HEK293 (cell line): ENCODE measurements around the gene OSTC.

ENCODE experiments used
- CTCF ChIA-PET: fragments of 350-600 bp; formaldehyde crosslinking; extraction: SDS; loops from one replicate; lab custom pipeline; 2021; ENCODE audit warnings: antibody characterized with exemption; lab: Yijun Ruan, JAX
- POLR2A ChIA-PET: fragments of 300-600 bp; formaldehyde crosslinking; extraction: SDS; loops from one replicate; lab custom pipeline; 2020; ENCODE audit warnings: antibody characterized with exemption, inconsistent platforms; lab: Yijun Ruan, JAX
- H3K27ac ChIP-seq: fragments of 200-500 bp; sonication (Bioruptor generic); 2 replicates; pipeline ENCODE4 v1.5.1; 2014; ENCODE audit warnings: low read depth, low read length, control low read depth, inconsistent platforms; ENCODE audit errors: extremely low read depth
- H3K36me3 ChIP-seq, 2 experiments: fragments of 200-500 bp in 1 of 2; sonication (Bioruptor generic) in 1 of 2; 1 replicate in 1 of 2; 2 replicates in 1 of 2; pipeline ENCODE4 v1.5.1; 2014 to 2017; ENCODE audit warnings: inconsistent platforms in 2 of 2, low read length in 2 of 2; ENCODE audit not compliant: control insufficient read depth in 2 of 2, insufficient read depth in 1 of 2
- H3K4me1 ChIP-seq: fragments of 200-500 bp; sonication (Bioruptor generic); 2 replicates; pipeline ENCODE4 v1.5.1; 2014; ENCODE audit warnings: mild to moderate bottlenecking, low read length, inconsistent platforms; ENCODE audit not compliant: control insufficient read depth, insufficient read depth
- H3K4me3 ChIP-seq: 2 replicates; pipeline ENCODE4 v1.5.1; 2011; ENCODE audit warnings: low read depth, mild to moderate bottlenecking, control low read depth, low read length, moderate library complexity
- H3K9me3 ChIP-seq: fragments of 200-500 bp; sonication (Bioruptor generic); 2 replicates; pipeline ENCODE4 v1.5.1; 2014; ENCODE audit warnings: low read depth, low read length, inconsistent platforms; ENCODE audit not compliant: control insufficient read depth, insufficient read depth
- FEZF1 ChIP-seq: fragments of 450-650 bp; formaldehyde crosslinking; IDR thresholded peaks from 2 replicates; pipeline ENCODE4 v1.5.1; 2016; ENCODE audit warnings: missing biosample characterization, missing genetic modification characterization
- HOXA7 ChIP-seq: sonication (generic); formaldehyde crosslinking; IDR thresholded peaks from 2 replicates; pipeline ENCODE4 v1.8.1; 2022; ENCODE audit warnings: missing genetic modification reagents, borderline replicate concordance
- HOXD13 ChIP-seq: sonication (generic); formaldehyde crosslinking; IDR thresholded peaks from 2 replicates; pipeline ENCODE4 v1.8.0; 2022; ENCODE audit warnings: missing genetic modification reagents, borderline replicate concordance
- KLF10 ChIP-seq: fragments of 450-650 bp; IDR thresholded peaks from 2 replicates; pipeline ENCODE4 v1.5.1; 2018; ENCODE audit warnings: missing biosample characterization, mild to moderate bottlenecking, missing genetic modification characterization
- OVOL3 ChIP-seq: fragments of 450-650 bp; formaldehyde crosslinking; IDR thresholded peaks from 2 replicates; pipeline ENCODE4 v1.5.1; 2016; ENCODE audit warnings: missing biosample characterization, missing genetic modification characterization
- SP7 ChIP-seq: fragments of 450-650 bp; formaldehyde crosslinking; IDR thresholded peaks from 2 replicates; pipeline ENCODE4 v1.5.1; 2016; ENCODE audit warnings: missing biosample characterization, missing genetic modification characterization
- TCF7L2 ChIP-seq: IDR thresholded peaks from 2 replicates; pipeline ENCODE4 v1.6.1; 2011; ENCODE audit warnings: low read depth, mild to moderate bottlenecking, inconsistent platforms, low read length, moderate library complexity, borderline replicate concordance
- ZBTB20 ChIP-seq: fragments of 450-650 bp; formaldehyde crosslinking; IDR thresholded peaks from 2 replicates; pipeline ENCODE4 v1.5.1; 2016; ENCODE audit warnings: missing biosample characterization, missing genetic modification characterization
- ZEB2 ChIP-seq: fragments of 450-650 bp; formaldehyde crosslinking; IDR thresholded peaks from 2 replicates; pipeline ENCODE4 v1.5.1; 2016; ENCODE audit warnings: missing biosample characterization, missing genetic modification characterization
- ZFP37 ChIP-seq: fragments of 450-650 bp; formaldehyde crosslinking; IDR thresholded peaks from 2 replicates; pipeline ENCODE4 v1.5.1; 2016; ENCODE audit warnings: missing biosample characterization, missing genetic modification characterization
- ZNF114 ChIP-seq: fragments of 450-650 bp; formaldehyde crosslinking; IDR thresholded peaks from 2 replicates; pipeline ENCODE4 v1.5.0; 2017; ENCODE audit warnings: missing biosample characterization, missing genetic modification characterization
- ZNF24 ChIP-seq: fragments of 450-650 bp; formaldehyde crosslinking; IDR thresholded peaks from 2 replicates; pipeline ENCODE4 v1.5.1; 2016; ENCODE audit warnings: missing biosample characterization, missing genetic modification characterization
- ZNF324 ChIP-seq: fragments of 450-650 bp; formaldehyde crosslinking; IDR thresholded peaks from 2 replicates; pipeline ENCODE4 v1.5.1; 2016; ENCODE audit warnings: missing biosample characterization, missing genetic modification characterization
- ZNF366 ChIP-seq: fragments of 450-650 bp; formaldehyde crosslinking; conservative IDR thresholded peaks from 2 replicates; pipeline ENCODE4 v1.5.1; 2016; ENCODE audit warnings: missing biosample characterization, missing genetic modification characterization
- ZNF530 ChIP-seq: fragments of 450-650 bp; formaldehyde crosslinking; IDR thresholded peaks from 2 replicates; pipeline ENCODE4 v1.5.1; 2016; ENCODE audit warnings: low read depth, missing biosample characterization, missing genetic modification characterization
- ZNF561 ChIP-seq: fragments of 450-650 bp; IDR thresholded peaks from 2 replicates; pipeline ENCODE4 v1.5.1; 2018; ENCODE audit warnings: missing biosample characterization, missing genetic modification characterization, borderline replicate concordance
- ZNF792 ChIP-seq: fragments of 450-650 bp; formaldehyde crosslinking; IDR thresholded peaks from 2 replicates; pipeline ENCODE4 v1.5.1; 2016; ENCODE audit warnings: missing biosample characterization, missing genetic modification characterization
- TF ChIP-seq, protein P1 (sequence below): fragments of 450-650 bp; formaldehyde crosslinking; IDR thresholded peaks from 2 replicates; pipeline ENCODE4 v1.5.1; 2017; ENCODE audit warnings: missing biosample characterization, missing genetic modification characterization
- TF ChIP-seq, protein P2 (sequence below): fragments of 450-650 bp; formaldehyde crosslinking; IDR thresholded peaks from 2 replicates; pipeline ENCODE4 v1.5.1; 2016; ENCODE audit warnings: missing biosample characterization, missing genetic modification characterization, low read depth

Gene OSTC

DNA sequence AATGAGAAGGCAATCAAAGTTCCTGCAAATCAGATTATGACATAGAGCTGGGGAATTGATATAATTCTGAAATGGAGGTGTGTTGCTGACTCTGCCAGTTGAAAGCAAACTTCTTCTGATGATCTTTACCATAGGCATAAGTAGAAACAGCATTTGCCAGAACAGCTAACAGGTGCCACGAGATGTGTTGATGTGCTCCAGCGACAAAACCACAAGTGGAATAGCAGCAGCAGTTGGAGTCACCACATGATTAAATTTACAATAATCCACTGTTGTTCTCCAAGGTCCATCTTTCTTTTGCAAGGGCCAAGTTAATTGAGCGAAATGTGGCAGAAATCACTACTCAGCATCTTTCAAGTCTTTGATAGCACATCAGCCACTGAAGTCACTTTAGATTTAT lies 3.7 kb upstream of the OSTC start (continued):
- TF ChIP-seq ZNF24 (tag by site-specific recombination) (no peak), ZNF366 (tag by site-specific recombination) (no peak), HOXD13 (CRISPR knock-in tag) (no peak), ZEB2 (tag by site-specific recombination) (no peak), ZBTB20 (no peak), OVOL3 (tag by site-specific recombination) (no peak)

DNA sequence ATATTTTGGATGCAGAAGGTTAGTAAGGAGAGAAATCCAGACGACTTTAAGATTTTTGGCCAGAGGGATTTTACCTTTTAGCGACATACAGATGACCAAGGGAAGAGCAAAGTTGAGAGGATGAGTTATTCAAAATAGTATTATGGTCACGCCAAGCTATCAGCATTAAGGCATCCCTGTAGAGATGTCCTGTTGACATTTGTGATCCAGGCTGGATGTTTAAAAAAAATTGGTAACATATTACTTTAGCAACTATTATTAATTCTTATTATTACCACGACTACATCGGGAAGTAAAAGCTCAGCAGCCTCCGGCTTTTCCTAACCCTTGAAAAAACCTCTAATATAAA lies 562 bp upstream of the OSTC start:
- H3K4me3 ChIP-seq: peak overlapping the region; percentile 0; the same call in 1 of the 2 replicates
- ChIA-PET CTCF (interaction anchor here (0.6 to 1.0 kb wide), 5 partner anchors 12 to 631 kb away, joined by 3 to 5 read pairs (median 4); no protein-coding TSS in a partner anchor), POLR2A (interaction anchor here (0.6 to 1.5 kb wide), 5 partner anchors 9 to 100 kb away, joined by 3 to 6 read pairs (median 4); partner anchors contain the start of gene RPL34)
- no peaks in the 10 kb centered on the region for H3K9me3 ChIP-seq
- H3K36me3 ChIP-seq: no peaks in the 10 kb centered on the region
- H3K27ac ChIP-seq: no peak overlapping the region
- H3K4me1 ChIP-seq: no peaks in the 10 kb centered on the region
- TF ChIP-seq ZNF561 (tag by site-specific recombination) (no peak), ZNF114 (tag by site-specific recombination) (no peak), ZNF530 (peak; percentile 73; the same call in 1 of the 2 replicates), SP7 (tag by site-specific recombination) (0 out of 2 replicates have a peak, but pooled peaks have one; percentile 5), TCF7L2 (0 out of 2 replicates have a peak, but pooled peaks have one; percentile 35)
- TF ChIP-seq, protein P1, sequence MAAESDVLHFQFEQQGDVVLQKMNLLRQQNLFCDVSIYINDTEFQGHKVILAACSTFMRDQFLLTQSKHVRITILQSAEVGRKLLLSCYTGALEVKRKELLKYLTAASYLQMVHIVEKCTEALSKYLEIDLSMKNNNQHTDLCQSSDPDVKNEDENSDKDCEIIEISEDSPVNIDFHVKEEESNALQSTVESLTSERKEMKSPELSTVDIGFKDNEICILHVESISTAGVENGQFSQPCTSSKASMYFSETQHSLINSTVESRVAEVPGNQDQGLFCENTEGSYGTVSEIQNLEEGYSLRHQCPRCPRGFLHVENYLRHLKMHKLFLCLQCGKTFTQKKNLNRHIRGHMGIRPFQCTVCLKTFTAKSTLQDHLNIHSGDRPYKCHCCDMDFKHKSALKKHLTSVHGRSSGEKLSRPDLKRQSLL (tag by site-specific recombination): 0 out of 2 replicates have a peak, but pooled peaks have one; percentile 9

DNA sequence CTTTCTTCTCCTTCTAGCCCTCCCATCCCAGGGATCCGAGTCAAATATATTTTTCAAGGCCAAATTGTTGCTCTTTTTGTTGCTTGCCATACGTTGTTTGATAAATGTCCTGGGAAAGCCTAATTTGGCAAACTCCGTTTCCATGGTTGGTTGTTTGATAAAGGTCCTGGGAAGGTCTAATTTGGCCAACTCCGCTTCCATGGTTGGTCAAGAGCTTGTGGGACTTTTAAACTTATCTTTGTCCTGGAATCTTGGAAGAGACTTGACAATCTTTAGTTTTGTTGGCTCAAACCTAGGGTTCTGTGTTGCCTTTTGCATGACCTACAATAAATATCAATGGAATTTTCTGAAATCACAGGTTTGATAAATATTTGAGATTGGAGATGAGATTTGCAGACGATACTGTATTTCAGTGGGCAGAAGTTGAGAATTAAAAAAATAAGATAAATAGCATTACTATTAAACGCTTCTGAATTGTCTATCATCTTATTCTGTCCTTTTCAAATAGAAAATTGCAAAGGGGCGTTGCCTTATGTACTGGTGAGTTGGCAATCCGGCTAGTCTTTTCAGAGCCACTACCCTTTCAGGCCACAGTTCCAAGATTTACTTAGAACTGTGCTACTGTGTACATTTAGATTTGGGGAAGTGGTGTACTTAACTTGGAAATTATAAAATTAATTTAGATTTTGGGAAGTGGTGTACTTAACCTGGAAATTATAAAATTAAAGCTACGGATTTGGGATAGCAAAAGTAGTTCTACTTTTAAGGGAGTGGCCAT lies 804 bp downstream of the OSTC start:
- ChIA-PET POLR2A (interaction anchor here (0.9 to 1.5 kb wide), 2 partner anchors 15 to 31 kb away, joined by 4 to 5 read pairs; partner anchors contain the start of gene RPL34), CTCF (interaction anchor here (1.1 kb wide), 1 partner anchor 43 kb away, joined by 3 read pairs; no protein-coding TSS in a partner anchor)
- TF ChIP-seq FEZF1 (tag by site-specific recombination) (peak; percentile 55; the same call in 1 of the 2 replicates), ZNF324 (tag by site-specific recombination) (no peak)
- H3K27ac ChIP-seq: peak overlapping the region; percentile 59
- H3K36me3 ChIP-seq: peaks cover 0 to 8% of the 10 kb centered on the region in 2 experiments; a peak in 1 of 3 replicates
- H3K4me3 ChIP-seq: peak overlapping the region; percentile 89
- no peaks in the 10 kb centered on the region for H3K4me1 ChIP-seq
- no peaks in the 10 kb centered on the region for H3K9me3 ChIP-seq

DNA sequence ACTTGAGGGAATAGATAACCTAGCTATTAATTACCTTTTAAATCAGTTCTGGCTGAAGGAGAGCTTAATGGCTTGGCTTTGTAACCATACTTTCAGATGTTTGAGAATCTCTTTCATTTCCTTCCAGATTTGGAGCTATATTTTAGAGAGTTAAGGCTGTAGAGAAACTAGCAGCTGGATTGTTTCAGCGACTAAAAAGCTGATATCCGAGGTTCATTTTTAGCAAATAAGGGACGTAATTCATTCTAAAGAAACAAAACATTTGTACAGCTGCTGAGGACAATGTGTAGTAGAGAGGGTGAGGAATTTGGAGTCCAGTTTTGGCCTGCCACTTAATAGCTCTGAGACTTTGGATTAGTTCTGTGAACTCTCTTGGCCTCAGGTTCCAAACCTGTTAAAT lies 12.2 kb downstream of the OSTC start:
- TF ChIP-seq ZFP37 (tag by site-specific recombination) (no peak), ZNF792 (tag by site-specific recombination) (no peak), KLF10 (tag by site-specific recombination) (no peak), HOXA7 (no peak), ZNF114 (tag by site-specific recombination) (no peak)
- TF ChIP-seq, protein P2, sequence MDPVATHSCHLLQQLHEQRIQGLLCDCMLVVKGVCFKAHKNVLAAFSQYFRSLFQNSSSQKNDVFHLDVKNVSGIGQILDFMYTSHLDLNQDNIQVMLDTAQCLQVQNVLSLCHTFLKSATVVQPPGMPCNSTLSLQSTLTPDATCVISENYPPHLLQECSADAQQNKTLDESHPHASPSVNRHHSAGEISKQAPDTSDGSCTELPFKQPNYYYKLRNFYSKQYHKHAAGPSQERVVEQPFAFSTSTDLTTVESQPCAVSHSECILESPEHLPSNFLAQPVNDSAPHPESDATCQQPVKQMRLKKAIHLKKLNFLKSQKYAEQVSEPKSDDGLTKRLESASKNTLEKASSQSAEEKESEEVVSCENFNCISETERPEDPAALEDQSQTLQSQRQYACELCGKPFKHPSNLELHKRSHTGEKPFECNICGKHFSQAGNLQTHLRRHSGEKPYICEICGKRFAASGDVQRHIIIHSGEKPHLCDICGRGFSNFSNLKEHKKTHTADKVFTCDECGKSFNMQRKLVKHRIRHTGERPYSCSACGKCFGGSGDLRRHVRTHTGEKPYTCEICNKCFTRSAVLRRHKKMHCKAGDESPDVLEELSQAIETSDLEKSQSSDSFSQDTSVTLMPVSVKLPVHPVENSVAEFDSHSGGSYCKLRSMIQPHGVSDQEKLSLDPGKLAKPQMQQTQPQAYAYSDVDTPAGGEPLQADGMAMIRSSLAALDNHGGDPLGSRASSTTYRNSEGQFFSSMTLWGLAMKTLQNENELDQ (tag by site-specific recombination): no peak
- no peaks in the 10 kb centered on the region for H3K4me1 ChIP-seq
- CTCF ChIA-PET: interaction anchor here (0.9 to 1.2 kb wide), 2 partner anchors 13 to 644 kb away, joined by 3 to 5 read pairs; no protein-coding TSS in a partner anchor
- H3K36me3 ChIP-seq: peaks cover 4 to 73% of the 10 kb centered on the region in 2 experiments
- H3K4me3 ChIP-seq: no peak overlapping the region
- POLR2A ChIA-PET: interaction anchor here (0.9 kb wide), 1 partner anchor 112 kb away, joined by 3 read pairs; no protein-coding TSS in a partner anchor
- no peak overlapping the region for H3K27ac ChIP-seq
- no peaks in the 10 kb centered on the region for H3K9me3 ChIP-seq
